SK-MEL-5 (cell line): ENCODE results near the gene ABCA5. TPM values are rescaled to one million over a fixed set of nuclear protein-coding genes. Genes with fewer than 3 reads are reported as not detected.
A peak's percentile ranks its signal among the peaks of the same experiment; 100 is the strongest.
"Not testable (repeated sequence)": the region's sequence is repeated elsewhere in the genome, so short reads cannot be mapped to it uniquely, and the experiment has no call there.

ENCODE experiments used
- DNase-seq: peaks from one replicate; pipeline ENCODE4 v3.0.0-alpha.2; 2016; ENCODE audit warnings: low read depth, low spot score
- in situ Hi-C: cut with HindIII; loops from 2 replicates; pipeline ENCODE4 v1.10.0; 2016; ENCODE audit warnings: low sequenced_read_pairs, high pct_unique_total_duplicates, low pct_unique_long_range_greater_than_20kb
- total RNA-seq: library from RNA; depleted of rRNA; stranded (reverse); fragments of >200 nt; shearing (Covaris generic); gene quantifications from 2 replicates; pipeline ENCODE4 v1.2.3, GENCODE V29; 2014

ABCA5 gene
- total RNA-seq, 1 experiment from 2014 or later: 45.2 TPM

DNA sequence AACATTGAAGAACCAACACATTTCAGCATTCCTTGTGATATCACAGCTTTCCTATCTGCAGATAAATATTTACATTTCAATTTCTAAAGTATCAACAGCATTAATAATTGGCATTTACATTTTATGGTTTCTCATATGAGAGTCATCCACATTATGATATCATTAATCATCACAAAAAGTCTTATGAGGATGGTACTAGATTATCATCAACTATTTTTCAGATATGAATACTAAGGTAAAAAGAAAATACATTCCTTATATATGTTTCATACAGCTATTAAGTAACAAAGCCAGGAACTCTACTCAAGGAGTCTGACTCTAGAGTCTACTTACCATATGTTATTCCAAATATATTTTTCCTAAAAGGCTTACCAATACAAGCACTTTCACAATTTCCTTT is 40.7 kb downstream of the ABCA5 start:
- no peak for DNase-seq
- in situ Hi-C loops: no loop called here

DNA sequence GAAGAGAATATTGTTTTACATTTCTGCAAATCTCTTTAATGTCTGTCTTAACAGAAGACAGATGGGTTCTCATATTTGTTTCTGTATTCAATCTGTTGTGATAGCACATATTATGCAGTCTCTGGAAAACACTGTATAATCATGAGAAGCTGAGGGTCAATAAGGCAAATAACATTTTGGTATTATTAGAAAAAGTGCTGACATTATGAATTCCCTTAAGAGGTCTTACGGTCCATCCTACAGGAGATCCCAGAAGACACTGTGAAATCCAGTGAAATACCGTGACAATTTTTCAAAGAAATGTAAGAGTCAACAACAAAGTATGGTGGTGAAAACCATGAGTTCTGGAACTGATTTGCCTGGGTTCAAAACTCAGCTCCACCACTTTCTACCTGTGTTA is 42.3 kb downstream of the ABCA5 start:
- DNase-seq: no peak
- in situ Hi-C loops: no loop called here

DNA sequence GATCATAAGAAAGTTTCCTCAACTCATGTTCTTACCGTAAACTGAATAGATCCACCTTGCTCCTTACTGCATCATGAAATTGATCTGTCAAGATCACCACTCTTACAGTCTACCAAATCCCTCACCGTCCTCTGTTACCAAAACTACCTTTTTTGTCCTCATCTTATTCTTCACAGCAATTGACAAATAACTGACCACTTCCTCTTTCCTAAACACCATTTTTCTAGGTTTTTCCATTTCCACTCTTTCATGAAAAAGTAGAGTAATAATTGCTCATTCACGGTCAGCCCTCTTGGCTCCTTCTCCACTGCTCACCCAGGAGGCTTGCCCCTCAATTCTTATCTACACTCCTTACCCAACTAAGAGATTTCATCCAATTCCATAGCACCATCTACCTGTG is 44.9 kb downstream of the ABCA5 start:
- no peak for DNase-seq
- in situ Hi-C loops: no loop called here

DNA sequence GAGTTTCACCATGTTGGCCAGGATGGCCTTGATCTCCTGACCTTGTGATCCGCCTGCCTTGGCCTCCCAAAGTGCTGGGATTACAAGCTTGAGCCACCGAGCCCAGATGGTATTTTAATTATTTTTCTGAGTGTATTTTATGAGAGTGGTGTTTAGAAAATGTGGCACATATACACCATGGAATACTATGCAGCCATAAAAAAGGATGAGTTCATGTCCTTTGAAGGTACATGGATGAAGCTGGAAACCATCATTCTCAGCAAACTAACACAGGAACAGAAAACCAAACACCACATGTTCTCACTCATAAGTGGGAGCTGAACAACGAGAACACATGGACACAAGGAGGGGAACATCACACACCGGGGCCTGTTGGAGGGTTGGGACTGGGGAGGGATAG is 50.7 kb downstream of the ABCA5 start:
- in situ Hi-C loops, DNase-seq: not testable (repeated sequence)

DNA sequence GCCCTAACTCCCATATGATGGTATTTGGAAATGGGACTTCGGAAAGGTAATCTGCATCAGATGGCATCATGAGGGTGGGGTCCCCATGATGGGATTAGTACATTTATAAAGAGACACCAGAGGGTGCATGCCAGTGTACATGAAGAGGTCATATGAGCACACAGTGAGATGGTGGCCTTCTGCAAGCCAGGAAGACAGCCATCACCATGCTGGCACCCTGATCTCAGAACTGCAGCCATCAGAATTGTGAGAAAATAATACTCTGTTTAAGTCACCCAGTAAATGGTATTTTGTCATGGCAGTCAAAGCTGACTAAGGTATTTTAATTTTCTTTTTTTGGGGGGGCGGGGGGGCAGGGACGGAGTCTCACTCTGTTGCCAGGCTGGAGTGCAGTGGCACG is 51.2 kb downstream of the ABCA5 start:
- DNase-seq: no peak
- in situ Hi-C loops: no loop called here

DNA sequence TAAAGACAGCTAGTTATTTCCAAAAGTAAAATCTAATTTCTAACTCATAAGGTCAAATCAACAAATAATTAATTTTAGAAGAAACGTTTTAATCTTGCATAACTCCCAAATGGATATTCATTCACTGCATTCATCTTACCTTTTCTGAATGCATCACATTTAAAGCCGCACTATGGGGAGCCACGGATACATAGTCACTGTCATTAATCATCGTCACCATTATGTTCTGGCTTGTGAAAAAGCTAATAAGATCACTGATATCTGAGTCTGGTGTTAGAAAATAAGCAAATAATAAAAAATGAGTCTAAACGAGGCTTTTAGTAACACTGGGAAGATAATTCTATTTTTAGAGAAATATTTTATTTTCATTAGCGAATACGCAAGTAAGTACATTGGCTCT is 55.9 kb downstream of the ABCA5 start:
- in situ Hi-C loops: no loop called here

GRCh38 chr17:69269131-69269998 is 57.6 kb downstream of the ABCA5 start:
- in situ Hi-C loops: no loop called here
- DNase-seq: peak; percentile 43

More for the DNA sequence above, 55.9 kb downstream of the ABCA5 start:
- DNase-seq: no peak

DNA sequence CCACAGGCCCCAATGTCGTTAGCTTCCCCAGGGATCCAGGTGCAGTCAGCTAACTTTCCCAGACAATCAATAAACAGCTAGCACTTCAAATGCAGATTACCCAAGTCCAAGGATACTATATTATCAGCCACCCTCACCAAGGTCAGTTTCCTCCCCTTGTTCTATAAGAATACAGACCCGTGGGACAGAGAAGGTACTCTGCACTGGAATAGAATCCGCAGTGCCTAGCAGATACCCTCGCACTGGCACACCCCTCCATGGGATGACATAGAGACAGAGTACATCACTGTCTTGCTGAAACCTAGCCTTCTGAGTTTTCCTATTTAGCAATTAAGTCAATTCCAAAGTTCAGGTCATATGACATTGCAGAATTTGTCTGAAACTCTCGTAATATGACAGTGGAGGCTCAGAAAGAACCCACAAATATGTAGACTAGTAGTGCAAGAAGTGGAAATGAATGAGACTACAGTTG is 58.4 kb downstream of the ABCA5 start:
- DNase-seq: peak; percentile 72
- in situ Hi-C loops: no loop called here

GRCh38 chr17:69267219-69267618 is 59.7 kb downstream of the ABCA5 start:
- DNase-seq: peak; percentile 57
- in situ Hi-C loops: no loop called here

GRCh38 chr17:69265873-69266272 is 61.1 kb downstream of the ABCA5 start:
- in situ Hi-C loops: no loop called here
- no peak for DNase-seq

DNA sequence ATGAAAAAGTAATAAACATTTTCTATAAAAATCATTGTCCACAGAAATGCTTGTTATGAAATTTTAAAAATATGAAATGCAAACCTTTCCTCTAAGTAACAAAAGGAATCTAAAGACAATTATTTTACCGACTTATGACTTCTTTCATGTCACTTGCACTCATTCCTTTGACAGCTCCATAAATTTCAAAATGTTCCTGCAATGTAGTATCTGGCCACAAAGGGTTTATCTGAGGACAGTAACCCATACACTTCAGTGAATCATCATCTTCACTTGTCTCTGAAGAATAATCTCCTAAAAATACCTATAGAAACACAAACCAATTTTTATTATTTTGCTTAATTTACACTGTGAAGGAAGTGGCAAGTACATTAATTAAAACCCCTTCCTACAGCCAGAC is 72.7 kb downstream of the ABCA5 start:
- no peak for DNase-seq
- in situ Hi-C loops: no loop called here

- in situ Hi-C loops: no loop called here
- no peak for DNase-seq
Measured at GRCh38 chr17:69250641-69251040, 76.3 kb downstream of the ABCA5 start.

GRCh38 chr17:69246726-69247375 is 80.1 kb downstream of the ABCA5 start:
- in situ Hi-C loops: loop anchor here (25.0 kb wide), 1 partner anchor 335 kb away; no protein-coding TSS in a partner anchor
- DNase-seq: peak; percentile 89

- no peak for DNase-seq
- in situ Hi-C loops: loop anchor here (25.0 kb wide), 1 partner anchor 334 kb away; no protein-coding TSS in a partner anchor
Measured at GRCh38 chr17:69246202-69246601, 80.7 kb downstream of the ABCA5 start.

DNA sequence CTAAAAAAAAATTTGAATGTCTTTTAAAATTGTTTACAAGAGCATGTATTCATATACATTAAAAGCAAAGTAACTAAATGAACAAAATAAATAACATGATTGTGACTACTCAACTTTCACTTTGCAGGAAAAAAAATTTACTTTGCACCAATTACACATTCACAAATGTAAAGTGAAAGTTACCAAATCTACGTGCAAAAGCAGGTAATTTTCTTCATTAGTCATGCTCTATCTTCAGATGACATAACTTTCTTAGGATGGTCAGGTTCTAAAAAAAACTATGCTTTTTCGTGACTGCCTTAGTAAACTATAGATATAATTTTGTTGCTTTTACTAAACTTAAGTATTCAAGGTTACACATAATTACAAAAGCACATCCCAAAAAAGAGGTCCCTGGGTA is 81.3 kb downstream of the ABCA5 start:
- in situ Hi-C loops: loop anchor here (25.0 kb wide), 1 partner anchor 333 kb away; no protein-coding TSS in a partner anchor
- no peak for DNase-seq

- DNase-seq: peak; percentile 93
- in situ Hi-C loops: loop anchor here (5.0 to 25.0 kb wide), 2 partner anchors 328 to 463 kb away; no protein-coding TSS in a partner anchor
Measured at GRCh38 chr17:69239611-69240600, 87.0 kb downstream of the ABCA5 start.

DNA sequence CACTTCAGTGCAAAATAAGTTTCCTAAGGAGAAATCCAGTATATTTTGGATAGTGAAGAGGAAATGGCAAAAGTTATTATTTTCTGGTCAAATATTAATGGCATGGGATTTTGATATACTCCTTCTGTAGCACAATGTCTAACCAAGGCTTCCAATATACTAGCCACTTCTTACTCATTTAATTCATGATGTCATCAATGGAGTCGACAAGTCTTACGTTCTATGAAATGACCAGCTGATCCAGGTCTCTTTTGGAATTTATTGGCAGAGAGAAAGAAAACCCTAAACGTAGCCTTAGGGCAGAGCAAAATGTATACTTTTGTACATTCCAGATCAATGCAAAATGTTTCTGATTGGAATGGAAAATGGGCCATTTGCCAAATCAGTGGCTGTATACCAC is 90.0 kb downstream of the ABCA5 start:
- no peak for DNase-seq
- in situ Hi-C loops: loop anchor here (25.0 kb wide), 1 partner anchor 325 kb away; no protein-coding TSS in a partner anchor
